Heart right ventricle (tissue), 16 donors: ENCODE data around the gene HES5. TPM values are rescaled to one million over a fixed set of nuclear protein-coding genes. Genes with fewer than 3 reads are reported as not detected.

Source experiments
- ATAC-seq, 8 donors: fragments of 200-7000 bp; cut with Tn5 transposase; one replicate each; pipeline ENCODE4 v1.9.1; 2020; ENCODE audit warnings: mild to moderate bottlenecking in 8 of 8, moderate library complexity in 8 of 8, moderate number of reproducible peaks in 1 of 8
- DNase-seq, 2 donors: peaks; one replicate each; pipeline ENCODE4 v3.0.0-alpha.2; 2020
- H3K27ac ChIP-seq, 10 donors: fragments of 200-600 bp; sonication (generic) in 2 of 10; one replicate each; pipeline versions ENCODE4 v1.5.0 to v1.8.0; 2020 to 2022; ENCODE audit warnings: mild to moderate bottlenecking in 3 of 10
- H3K27me3 ChIP-seq, 7 donors: fragments of 200-600 bp; one replicate each; pipeline ENCODE4 v1.8.0; 2021 to 2022; ENCODE audit warnings: mild to moderate bottlenecking in 2 of 7
- H3K36me3 ChIP-seq, 9 donors: fragments of 200-600 bp; sonication (generic) in 1 of 9; one replicate each; pipeline versions ENCODE4 v1.5.0 to v1.8.0; 2020 to 2022; ENCODE audit warnings: mild to moderate bottlenecking in 2 of 9
- H3K4me1 ChIP-seq, 9 donors: fragments of 200-600 bp; sonication (generic) in 1 of 9; one replicate each; pipeline versions ENCODE4 v1.5.0 to v1.8.0; 2020 to 2022; ENCODE audit warnings: mild to moderate bottlenecking in 4 of 9
- H3K4me3 ChIP-seq, 10 donors: fragments of 200-600 bp; sonication (generic) in 2 of 10; one replicate each; pipeline versions ENCODE4 v1.5.0 to v1.8.0; 2020 to 2022; ENCODE audit warnings: mild to moderate bottlenecking in 7 of 10, moderate library complexity in 2 of 10
- H3K9me3 ChIP-seq, 11 donors: fragments of 200-600 bp in 10 of 11; sonication (generic) in 2 of 11; one replicate each; pipeline versions ENCODE4 v1.5.0 to v1.8.0; 2013 to 2022; ENCODE audit warnings: mild to moderate bottlenecking in 2 of 11, control low read depth in 1 of 11, moderate library complexity in 1 of 11
- CTCF ChIP-seq, 9 donors: fragments of 200-600 bp; sonication (generic) in 2 of 9; IDR thresholded peaks; one replicate each; pipeline versions ENCODE4 v1.5.0 to v1.8.0; 2021 to 2022; ENCODE audit warnings: antibody characterized with exemption in 9 of 9, mild to moderate bottlenecking in 5 of 9, moderate library complexity in 1 of 9
- WGBS, 2 donors: extraction: QIAGEN DNeasy Blood & Tissue Kit; methylation state at CpG; one replicate each; pipeline ENCODE4 v1.1.7; 2013; ENCODE audit warnings: inconsistent platforms in 1 of 2; 5-methylcytosine and 5-hydroxymethylcytosine counted together
- intact Hi-C, 10 donors: fragments of 100-400 bp; cut with DNase I; formaldehyde crosslinking; loops; one replicate each; pipeline versions ENCODE4 v1.11.1 to v1.14.2; 2022
- polyA plus RNA-seq, 2 donors: library from polyadenylated mRNA; stranded (reverse); fragments of 200-250 nt; gene quantifications; one replicate each; pipeline ENCODE4 v1.2.3, GENCODE V29; 2013
- total RNA-seq, 10 donors: library from RNA; stranded (reverse); fragmentation: NEBNext Ultra II Directional in 3 of 10; extraction: Animal tissue kit (Norgen Biotek cat#: 25700) in 3 of 10; gene quantifications; one replicate each; pipeline versions ENCODE4 v1.2.1 to v1.2.4, GENCODE V29; 2021 to 2023
- donor health status: Arrhythmogenic right ventricular cardiomyopathy.
- donor health status: ischemic (EF 13 %, LVEDD 7.1; RV severe dilation, severe dysfunction).
- donor health status: healthy with polysubstance abuse.
- donor health status: DM: no; HTN: yes; CAD: no.
- donor health status: DM: no; HTN: no; CAD: no.
- donor health status: ischemic (EF 25% LVEDD 6.9; RV normal size, moderate dysfunction).
- donor health status: ischemic (EF 25% LVEDD 5.7; RV mildly dilated, moderate dysfunction).
- donor health status: healthy.
- donor health status: DM: yes; HTN: yes; CAD: no.
- donor health status: Ischemic cardiomyopathy.
- donor health status: ischemic (EF 35%, LVEDD 5.7; RV mildly dilated, moderate dysfunction).
- donor health status: nonischemic (EF 11% LVEDD 7.7; RV severe dilation, severe dysfunction).
- donor health status: DM: yes; HTN: yes; CAD: no.
- donor health status: PGD.
- donor health status: ischemic (EF 29% LVEDD 5.4; RV normal size, mild dysfunction).
- donor health status: nonischemic (EF 23%, LVEDD 6.1; RV moderate dilation, normal function).

Gene HES5
- total and polyA plus RNA-seq, 12 donors, result 0.51 to 3.1 (median 1.2) TPM; not detected in 1

DNA sequence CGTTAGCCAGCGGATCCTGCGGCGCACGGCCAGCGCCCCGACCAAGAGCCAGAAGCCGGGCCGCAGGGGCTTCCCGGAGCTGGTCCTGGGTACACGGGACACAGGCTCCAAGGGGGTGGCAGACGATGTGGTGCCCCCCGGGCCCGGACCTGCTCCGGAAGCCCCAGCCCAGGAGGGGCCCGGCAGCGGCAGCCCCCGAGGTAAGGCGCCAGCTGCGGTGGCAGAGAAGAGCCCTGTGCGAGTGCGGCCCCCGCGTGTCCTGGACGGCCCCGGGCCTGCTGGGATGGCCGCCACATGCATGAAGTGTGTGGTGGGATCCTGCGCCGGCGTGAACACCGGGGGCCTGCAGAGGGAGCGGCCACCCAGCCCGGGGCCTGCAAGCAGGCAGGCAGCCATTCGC, 27.9 kb downstream of the HES5 start:
- Histone ChIP-seq H3K9me3 (no peaks in the 10 kb centered on the region), H3K27me3 (peaks cover 3 to 70% (median 60%) of the 10 kb centered on the region in 7 donors), H3K27ac (no peak overlapping the region), H3K4me3 (no peak overlapping the region), H3K36me3 (peaks cover 0 to 2% (median 0%) of the 10 kb centered on the region in 9 donors), H3K4me1 (peaks cover 0 to 31% (median 12%) of the 10 kb centered on the region in 9 donors)
- intact Hi-C loops, result no loop called here
- no peak for TF ChIP-seq CTCF (IDR thresholded peaks at IDR 0.05)
- no peak for ATAC-seq
- no peak for DNase-seq
- WGBS, 2 donors, result 84 to 85% methylated on average over 34 of the region's 34 CpGs

GRCh38 chr1:2501820-2502119, 28.3 kb downstream of the HES5 start:
- no peaks in the 10 kb centered on the region for H3K36me3 ChIP-seq
- H3K4me1 ChIP-seq, result peaks cover 0 to 26% (median 11%) of the 10 kb centered on the region in 9 donors
- H3K4me3 ChIP-seq, result no peak overlapping the region
- intact Hi-C loops, result no loop called here
- DNase-seq, result no peak
- no peaks in the 10 kb centered on the region for H3K9me3 ChIP-seq
- no peak for ATAC-seq
- peaks cover 3 to 70% (median 60%) of the 10 kb centered on the region in 7 donors for H3K27me3 ChIP-seq
- H3K27ac ChIP-seq, result no peak overlapping the region
- no peak for TF ChIP-seq CTCF (IDR thresholded peaks at IDR 0.05)
- 64 to 65% methylated on average over 7 of the region's 7 CpGs for WGBS, 2 donors

GRCh38 chr1:2501041-2501819, 28.8 kb downstream of the HES5 start:
- no peaks in the 10 kb centered on the region for H3K9me3 ChIP-seq
- no peak for ATAC-seq
- TF ChIP-seq CTCF (IDR thresholded peaks at IDR 0.05), result no peak
- H3K27me3 ChIP-seq, result peaks cover 3 to 70% (median 60%) of the 10 kb centered on the region in 7 donors
- H3K4me3 ChIP-seq, result no peak overlapping the region
- no peaks in the 10 kb centered on the region for H3K36me3 ChIP-seq
- intact Hi-C loops, result no loop called here
- no peak for DNase-seq
- H3K4me1 ChIP-seq, result peaks cover 0 to 21% (median 11%) of the 10 kb centered on the region in 9 donors
- no peak overlapping the region for H3K27ac ChIP-seq
- WGBS, 2 donors, result 65 to 74% methylated on average over 28 of the region's 28 CpGs

- TF ChIP-seq CTCF (IDR thresholded peaks at IDR 0.05), result no peak
- no peak for DNase-seq
- no peak overlapping the region for H3K27ac ChIP-seq
- peaks cover 3 to 69% (median 60%) of the 10 kb centered on the region in 7 donors for H3K27me3 ChIP-seq
- 56 to 64% methylated on average over 17 to 19 of the region's 19 CpGs for WGBS, 2 donors
- intact Hi-C loops, result loop anchor here in 1 of 10 donors (1.0 kb wide), 1 partner anchor 13 kb away; no protein-coding TSS in a partner anchor
- ATAC-seq, result no peak
- peaks cover 0 to 13% (median 7%) of the 10 kb centered on the region in 9 donors for H3K4me1 ChIP-seq
- no peaks in the 10 kb centered on the region for H3K9me3 ChIP-seq
- no peak overlapping the region for H3K4me3 ChIP-seq
- no peaks in the 10 kb centered on the region for H3K36me3 ChIP-seq
These were observed 30.0 kb downstream of the HES5 start for GRCh38 chr1:2499986-2500596.
